GM12878 (cell line): Measurements from ENCODE around the gene PRRC2B.

Experiments
- CHD2 ChIP-seq: IDR thresholded peaks from 2 replicates; pipeline ENCODE4 v1.6.1; 2011; ENCODE audit warnings: low read depth, low read length, improper control_type of control experiment, borderline replicate concordance
- EP300 ChIP-seq, 2 experiments: fragments of 150-350 bp in 1 of 2; IDR thresholded peaks; 2 replicates each; pipeline ENCODE4 v1.6.1; 2011 to 2012; ENCODE audit warnings: low read depth in 2 of 2, low read length in 2 of 2, borderline replicate concordance in 1 of 2, improper control_type of control experiment in 1 of 2, inconsistent platforms in 1 of 2; ENCODE audit not compliant: control insufficient read depth in 1 of 2
- PAX5 ChIP-seq: IDR thresholded peaks from 2 replicates; pipeline ENCODE4 v1.6.1; 2011; ENCODE audit warnings: low read depth, low read length, borderline replicate concordance
- POLR2A ChIP-seq: IDR thresholded peaks from 2 replicates; pipeline ENCODE4 v1.6.1; 2011; ENCODE audit warnings: low read depth, mild to moderate bottlenecking, low read length
- POLR2AphosphoS5 ChIP-seq: IDR thresholded peaks from 2 replicates; pipeline ENCODE4 v1.6.1; 2011; ENCODE audit warnings: mild to moderate bottlenecking, low read length, inconsistent platforms
- RFX5 ChIP-seq: IDR thresholded peaks from 2 replicates; pipeline ENCODE4 v1.6.1; 2011; ENCODE audit warnings: low read depth, low read length, improper control_type of control experiment
- SREBF2 ChIP-seq: IDR thresholded peaks from 2 replicates; pipeline ENCODE4 v1.6.1; 2012; ENCODE audit warnings: mild to moderate bottlenecking, low read length
- TARDBP ChIP-seq: IDR thresholded peaks from 2 replicates; pipeline ENCODE4 v1.6.1; 2016; ENCODE audit warnings: borderline replicate concordance
- TF ChIP-seq, protein P1 (sequence below): IDR thresholded peaks from 2 replicates; pipeline ENCODE4 v1.6.1; 2012; ENCODE audit warnings: low read depth, low read length, improper control_type of control experiment
- TF ChIP-seq, protein P2 (sequence below), 3 experiments: IDR thresholded peaks in 2 of 3; conservative IDR thresholded peaks in 1 of 3; 2 replicates each; pipeline ENCODE4 v1.5.1; 2011; ENCODE audit warnings: low read depth in 3 of 3, low read length in 3 of 3, mild to moderate bottlenecking in 3 of 3, control low read depth in 2 of 3, moderate library complexity in 2 of 3, inconsistent platforms in 1 of 3, mixed read lengths in 1 of 3; ENCODE audit not compliant: control insufficient read depth in 2 of 3, insufficient read depth in 1 of 3; ENCODE audit errors: extremely low read depth in 1 of 3
- TF ChIP-seq, protein P3 (sequence below): fragments of 450-650 bp; formaldehyde crosslinking; IDR thresholded peaks from 2 replicates; pipeline ENCODE4 v1.4.0; 2020; ENCODE audit warnings: mild to moderate bottlenecking, moderate library complexity
- TF ChIP-seq, protein P4 (sequence below): fragments of 150-350 bp; IDR thresholded peaks from 2 replicates; pipeline ENCODE4 v1.6.1; 2016; ENCODE audit warnings: low read depth, low read length

DNA sequence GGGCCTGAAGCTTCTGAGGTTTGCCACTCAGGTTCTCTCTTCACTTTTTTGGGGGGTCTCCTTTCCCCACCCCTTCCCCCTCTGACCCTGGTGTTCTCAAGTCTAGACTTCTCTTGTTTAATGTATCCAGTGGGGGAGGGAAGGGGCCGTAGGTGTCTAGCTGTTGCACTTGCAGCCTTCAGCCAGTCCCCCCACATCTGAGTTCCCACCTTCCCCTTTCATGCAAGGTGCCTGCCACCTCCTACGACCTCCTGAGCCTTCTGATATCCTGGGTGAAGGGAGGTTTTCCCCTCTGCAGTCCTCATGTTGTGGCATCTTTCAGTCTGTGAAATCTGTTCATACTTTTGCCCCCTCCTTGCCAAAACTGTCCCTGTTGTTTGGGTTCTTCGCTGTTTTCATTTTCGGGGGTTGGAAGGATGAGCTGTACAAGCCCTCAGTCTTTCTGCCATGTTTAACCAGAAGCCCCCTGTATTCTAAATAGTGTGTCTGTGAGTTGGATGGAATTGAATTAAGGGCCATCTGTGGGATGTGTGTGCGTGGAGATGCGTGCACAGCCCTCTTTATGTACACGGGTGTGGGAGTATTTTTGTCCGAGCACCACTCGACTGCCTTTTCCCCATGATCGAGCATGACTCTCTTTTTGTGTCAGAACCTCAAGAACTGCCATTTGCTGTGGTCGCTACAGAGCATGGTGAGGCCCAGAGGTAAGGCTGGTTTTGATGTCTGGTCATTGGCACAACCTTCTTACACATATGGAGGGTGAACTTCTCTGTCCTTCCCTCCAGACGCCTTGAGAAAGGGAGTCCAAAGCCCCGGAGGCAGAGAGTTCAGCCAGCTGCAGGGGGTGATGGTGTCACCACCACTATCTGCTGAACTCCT, 23.6 kb downstream of the PRRC2B start:
- TF ChIP-seq, protein P1, sequence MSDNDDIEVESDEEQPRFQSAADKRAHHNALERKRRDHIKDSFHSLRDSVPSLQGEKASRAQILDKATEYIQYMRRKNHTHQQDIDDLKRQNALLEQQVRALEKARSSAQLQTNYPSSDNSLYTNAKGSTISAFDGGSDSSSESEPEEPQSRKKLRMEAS = no peak
- TF ChIP-seq PAX5 (no peak), RFX5 (no peak), TARDBP (no peak), CHD2 (no peak), POLR2AphosphoS5 (no peak), POLR2A (no peak), SREBF2 (no peak), EP300 (IDR thresholded peaks at IDR 0.05; ENCODE audit: borderline replicate concordance in 1 of 2, control insufficient read depth in 1 of 2, low read depth in 2 of 2, low read length in 2 of 2) (no peak)
- TF ChIP-seq, protein P2, sequence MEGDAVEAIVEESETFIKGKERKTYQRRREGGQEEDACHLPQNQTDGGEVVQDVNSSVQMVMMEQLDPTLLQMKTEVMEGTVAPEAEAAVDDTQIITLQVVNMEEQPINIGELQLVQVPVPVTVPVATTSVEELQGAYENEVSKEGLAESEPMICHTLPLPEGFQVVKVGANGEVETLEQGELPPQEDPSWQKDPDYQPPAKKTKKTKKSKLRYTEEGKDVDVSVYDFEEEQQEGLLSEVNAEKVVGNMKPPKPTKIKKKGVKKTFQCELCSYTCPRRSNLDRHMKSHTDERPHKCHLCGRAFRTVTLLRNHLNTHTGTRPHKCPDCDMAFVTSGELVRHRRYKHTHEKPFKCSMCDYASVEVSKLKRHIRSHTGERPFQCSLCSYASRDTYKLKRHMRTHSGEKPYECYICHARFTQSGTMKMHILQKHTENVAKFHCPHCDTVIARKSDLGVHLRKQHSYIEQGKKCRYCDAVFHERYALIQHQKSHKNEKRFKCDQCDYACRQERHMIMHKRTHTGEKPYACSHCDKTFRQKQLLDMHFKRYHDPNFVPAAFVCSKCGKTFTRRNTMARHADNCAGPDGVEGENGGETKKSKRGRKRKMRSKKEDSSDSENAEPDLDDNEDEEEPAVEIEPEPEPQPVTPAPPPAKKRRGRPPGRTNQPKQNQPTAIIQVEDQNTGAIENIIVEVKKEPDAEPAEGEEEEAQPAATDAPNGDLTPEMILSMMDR (IDR thresholded peaks at IDR 0.05 in 2 of 3, conservative IDR thresholded peaks at IDR 0.05 in 1 of 3; ENCODE audit: control insufficient read depth in 2 of 3, extremely low read depth in 1 of 3, insufficient read depth in 1 of 3, low read depth in 3 of 3, low read length in 3 of 3) = no peak
- TF ChIP-seq, protein P3, sequence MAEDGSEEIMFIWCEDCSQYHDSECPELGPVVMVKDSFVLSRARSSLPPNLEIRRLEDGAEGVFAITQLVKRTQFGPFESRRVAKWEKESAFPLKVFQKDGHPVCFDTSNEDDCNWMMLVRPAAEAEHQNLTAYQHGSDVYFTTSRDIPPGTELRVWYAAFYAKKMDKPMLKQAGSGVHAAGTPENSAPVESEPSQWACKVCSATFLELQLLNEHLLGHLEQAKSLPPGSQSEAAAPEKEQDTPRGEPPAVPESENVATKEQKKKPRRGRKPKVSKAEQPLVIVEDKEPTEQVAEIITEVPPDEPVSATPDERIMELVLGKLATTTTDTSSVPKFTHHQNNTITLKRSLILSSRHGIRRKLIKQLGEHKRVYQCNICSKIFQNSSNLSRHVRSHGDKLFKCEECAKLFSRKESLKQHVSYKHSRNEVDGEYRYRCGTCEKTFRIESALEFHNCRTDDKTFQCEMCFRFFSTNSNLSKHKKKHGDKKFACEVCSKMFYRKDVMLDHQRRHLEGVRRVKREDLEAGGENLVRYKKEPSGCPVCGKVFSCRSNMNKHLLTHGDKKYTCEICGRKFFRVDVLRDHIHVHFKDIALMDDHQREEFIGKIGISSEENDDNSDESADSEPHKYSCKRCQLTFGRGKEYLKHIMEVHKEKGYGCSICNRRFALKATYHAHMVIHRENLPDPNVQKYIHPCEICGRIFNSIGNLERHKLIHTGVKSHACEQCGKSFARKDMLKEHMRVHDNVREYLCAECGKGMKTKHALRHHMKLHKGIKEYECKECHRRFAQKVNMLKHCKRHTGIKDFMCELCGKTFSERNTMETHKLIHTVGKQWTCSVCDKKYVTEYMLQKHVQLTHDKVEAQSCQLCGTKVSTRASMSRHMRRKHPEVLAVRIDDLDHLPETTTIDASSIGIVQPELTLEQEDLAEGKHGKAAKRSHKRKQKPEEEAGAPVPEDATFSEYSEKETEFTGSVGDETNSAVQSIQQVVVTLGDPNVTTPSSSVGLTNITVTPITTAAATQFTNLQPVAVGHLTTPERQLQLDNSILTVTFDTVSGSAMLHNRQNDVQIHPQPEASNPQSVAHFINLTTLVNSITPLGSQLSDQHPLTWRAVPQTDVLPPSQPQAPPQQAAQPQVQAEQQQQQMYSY (CRISPR knock-in tag) = no peak
- TF ChIP-seq, protein P4, sequence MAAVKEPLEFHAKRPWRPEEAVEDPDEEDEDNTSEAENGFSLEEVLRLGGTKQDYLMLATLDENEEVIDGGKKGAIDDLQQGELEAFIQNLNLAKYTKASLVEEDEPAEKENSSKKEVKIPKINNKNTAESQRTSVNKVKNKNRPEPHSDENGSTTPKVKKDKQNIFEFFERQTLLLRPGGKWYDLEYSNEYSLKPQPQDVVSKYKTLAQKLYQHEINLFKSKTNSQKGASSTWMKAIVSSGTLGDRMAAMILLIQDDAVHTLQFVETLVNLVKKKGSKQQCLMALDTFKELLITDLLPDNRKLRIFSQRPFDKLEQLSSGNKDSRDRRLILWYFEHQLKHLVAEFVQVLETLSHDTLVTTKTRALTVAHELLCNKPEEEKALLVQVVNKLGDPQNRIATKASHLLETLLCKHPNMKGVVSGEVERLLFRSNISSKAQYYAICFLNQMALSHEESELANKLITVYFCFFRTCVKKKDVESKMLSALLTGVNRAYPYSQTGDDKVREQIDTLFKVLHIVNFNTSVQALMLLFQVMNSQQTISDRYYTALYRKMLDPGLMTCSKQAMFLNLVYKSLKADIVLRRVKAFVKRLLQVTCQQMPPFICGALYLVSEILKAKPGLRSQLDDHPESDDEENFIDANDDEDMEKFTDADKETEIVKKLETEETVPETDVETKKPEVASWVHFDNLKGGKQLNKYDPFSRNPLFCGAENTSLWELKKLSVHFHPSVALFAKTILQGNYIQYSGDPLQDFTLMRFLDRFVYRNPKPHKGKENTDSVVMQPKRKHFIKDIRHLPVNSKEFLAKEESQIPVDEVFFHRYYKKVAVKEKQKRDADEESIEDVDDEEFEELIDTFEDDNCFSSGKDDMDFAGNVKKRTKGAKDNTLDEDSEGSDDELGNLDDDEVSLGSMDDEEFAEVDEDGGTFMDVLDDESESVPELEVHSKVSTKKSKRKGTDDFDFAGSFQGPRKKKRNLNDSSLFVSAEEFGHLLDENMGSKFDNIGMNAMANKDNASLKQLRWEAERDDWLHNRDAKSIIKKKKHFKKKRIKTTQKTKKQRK = no peak
